ENCODE results near the gene FSTL4. TPM values are rescaled to one million over a fixed set of nuclear protein-coding genes. Genes with fewer than 3 reads are reported as not detected.

FSTL4 gene
- total and polyA plus RNA-seq, 9 donors, result 0.07 to 0.22 (median 0.15) TPM; not detected in 4

GRCh38 chr5:133466556-133467334 is 145.6 kb downstream of the FSTL4 start:
- WGBS, 3 donors, result 87 to 90% (median 87%) methylated on average over 5 of the region's 5 CpGs
- intact Hi-C loops (cut with DNase I), result no loop called here
- no peak for TF ChIP-seq POLR2A (IDR thresholded peaks at IDR 0.05)
- TF ChIP-seq, protein P1, sequence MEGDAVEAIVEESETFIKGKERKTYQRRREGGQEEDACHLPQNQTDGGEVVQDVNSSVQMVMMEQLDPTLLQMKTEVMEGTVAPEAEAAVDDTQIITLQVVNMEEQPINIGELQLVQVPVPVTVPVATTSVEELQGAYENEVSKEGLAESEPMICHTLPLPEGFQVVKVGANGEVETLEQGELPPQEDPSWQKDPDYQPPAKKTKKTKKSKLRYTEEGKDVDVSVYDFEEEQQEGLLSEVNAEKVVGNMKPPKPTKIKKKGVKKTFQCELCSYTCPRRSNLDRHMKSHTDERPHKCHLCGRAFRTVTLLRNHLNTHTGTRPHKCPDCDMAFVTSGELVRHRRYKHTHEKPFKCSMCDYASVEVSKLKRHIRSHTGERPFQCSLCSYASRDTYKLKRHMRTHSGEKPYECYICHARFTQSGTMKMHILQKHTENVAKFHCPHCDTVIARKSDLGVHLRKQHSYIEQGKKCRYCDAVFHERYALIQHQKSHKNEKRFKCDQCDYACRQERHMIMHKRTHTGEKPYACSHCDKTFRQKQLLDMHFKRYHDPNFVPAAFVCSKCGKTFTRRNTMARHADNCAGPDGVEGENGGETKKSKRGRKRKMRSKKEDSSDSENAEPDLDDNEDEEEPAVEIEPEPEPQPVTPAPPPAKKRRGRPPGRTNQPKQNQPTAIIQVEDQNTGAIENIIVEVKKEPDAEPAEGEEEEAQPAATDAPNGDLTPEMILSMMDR (IDR thresholded peaks at IDR 0.05), result no peak
- no peak for TF ChIP-seq EP300 (IDR thresholded peaks at IDR 0.05)

GRCh38 chr5:133464013-133464412 is 148.3 kb downstream of the FSTL4 start:
- no peak for TF ChIP-seq POLR2A (IDR thresholded peaks at IDR 0.05)
- TF ChIP-seq, protein P1 (IDR thresholded peaks at IDR 0.05), result no peak
- no peak for TF ChIP-seq EP300 (IDR thresholded peaks at IDR 0.05)
- 84 to 94% (median 90%) methylated on average over 6 of the region's 6 CpGs for WGBS, 3 donors
- Histone ChIP-seq H3K27me3 (no peaks in the 10 kb centered on the region), H3K9me3 (no peaks in the 10 kb centered on the region), H3K36me3 (no peaks in the 10 kb centered on the region), H3K4me3 (no peak overlapping the region), H3K27ac (no peak overlapping the region), H3K4me1 (ENCODE audit: insufficient read depth) (no peaks in the 10 kb centered on the region)
- intact Hi-C loops (cut with DNase I), result no loop called here
- DNase-seq, result no peak

More at GRCh38 chr5:133466556-133467334, 145.6 kb downstream of the FSTL4 start:
- Histone ChIP-seq H3K4me3 (no peak overlapping the region), H3K27ac (no peak overlapping the region), H3K36me3 (no peaks in the 10 kb centered on the region), H3K4me1 (ENCODE audit: insufficient read depth) (no peaks in the 10 kb centered on the region), H3K27me3 (no peaks in the 10 kb centered on the region), H3K9me3 (no peaks in the 10 kb centered on the region)
- no peak for DNase-seq

- no peak for DNase-seq
- no peaks in the 10 kb centered on the region for H3K9me3 ChIP-seq
- H3K36me3 ChIP-seq, result no peaks in the 10 kb centered on the region
- WGBS, 3 donors, result 89 to 92% (median 91%) methylated on average over 5 of the region's 5 CpGs
- no peak overlapping the region for H3K27ac ChIP-seq
- no peak for TF ChIP-seq POLR2A (IDR thresholded peaks at IDR 0.05)
- TF ChIP-seq, protein P1 (IDR thresholded peaks at IDR 0.05), result no peak
- no peak for TF ChIP-seq EP300 (IDR thresholded peaks at IDR 0.05)
- H3K27me3 ChIP-seq, result no peaks in the 10 kb centered on the region
- intact Hi-C loops (cut with DNase I), result no loop called here
- H3K4me1 ChIP-seq (ENCODE audit: insufficient read depth), result no peaks in the 10 kb centered on the region
- H3K4me3 ChIP-seq, result no peak overlapping the region
These were observed 150.4 kb downstream of the FSTL4 start for GRCh38 chr5:133461796-133462516.

- Histone ChIP-seq H3K4me1 (ENCODE audit: insufficient read depth) (no peaks in the 10 kb centered on the region), H3K36me3 (no peaks in the 10 kb centered on the region), H3K27me3 (no peaks in the 10 kb centered on the region), H3K4me3 (no peak overlapping the region), H3K9me3 (no peaks in the 10 kb centered on the region), H3K27ac (no peak overlapping the region)
- TF ChIP-seq, protein P1 (IDR thresholded peaks at IDR 0.05), result no peak
- intact Hi-C loops (cut with DNase I), result no loop called here
- no peak for DNase-seq
- WGBS, 3 donors, result 69 to 72% (median 72%) methylated on average over 12 of the region's 12 CpGs
These were observed 152.1 kb downstream of the FSTL4 start for GRCh38 chr5:133460172-133460758.

Data from ovary (tissue), 9 donors.